HG02852 (cell line): Measurements from ENCODE around the gene IL1RAP.

Source experiments
- ATAC-seq: cut with Tn5 transposase; IDR thresholded peaks from one replicate; pipeline ENCODE4 v1.9.1; 2021; ENCODE audit warnings: mild to moderate bottlenecking, moderate library complexity; ENCODE audit not compliant: unreplicated experiment

Gene IL1RAP

DNA sequence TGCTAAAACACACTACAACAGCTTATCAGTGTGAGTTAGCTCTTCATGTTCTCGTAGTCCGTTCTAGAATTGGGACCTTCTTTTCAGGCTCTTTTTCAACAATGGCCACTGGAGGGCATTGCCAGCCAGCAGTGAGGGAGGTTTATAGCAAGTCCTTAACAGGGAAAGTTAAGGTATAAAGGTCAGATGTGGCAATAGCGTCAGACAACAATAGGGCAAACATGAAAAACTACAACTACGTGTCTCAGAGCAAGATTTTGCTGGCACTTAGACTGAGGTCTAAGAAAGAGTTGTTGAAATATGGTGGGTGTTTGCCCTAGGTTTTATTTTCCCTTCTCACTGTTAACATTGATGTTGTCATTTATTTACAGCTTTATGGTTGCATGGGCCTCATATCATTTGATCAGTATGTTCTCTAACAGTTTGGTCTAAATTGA lies 187.2 kb downstream of the IL1RAP start:
- ATAC-seq: no peak

DNA sequence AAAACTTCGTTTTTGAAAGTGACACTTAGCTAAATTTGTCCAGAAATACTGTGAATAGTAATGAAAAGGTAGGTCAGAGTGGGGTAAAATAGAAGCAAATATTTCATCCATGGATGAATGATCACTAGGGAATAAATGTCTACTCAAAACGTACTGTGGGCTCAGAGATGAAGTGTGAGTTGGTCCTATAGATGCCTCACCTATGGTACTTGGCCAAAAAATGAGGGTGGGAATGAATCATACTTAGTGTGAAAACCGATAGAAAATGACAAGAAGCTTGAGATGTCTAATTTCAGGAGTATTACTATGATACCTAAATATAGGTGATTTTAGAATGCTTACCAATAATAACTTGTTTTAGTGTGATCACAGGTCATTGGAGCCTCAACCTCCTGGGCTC lies 192.7 kb downstream of the IL1RAP start:
- ATAC-seq: no peak
